ENCODE results near the gene RGS6.

RGS6 gene

GRCh38 chr14:72578514-72578913, 646.3 kb downstream of the RGS6 start:
- ChIA-PET CTCF (no interaction called here), POLR2A (no interaction called here)
- no peak for DNase-seq (ENCODE audit: extremely low spot score)
- no peak for TF ChIP-seq FOXM1 (IDR thresholded peaks at IDR 0.05; ENCODE audit: borderline replicate concordance)
- no peak for TF ChIP-seq SUZ12 (IDR thresholded peaks at IDR 0.05)
- no peak for TF ChIP-seq ELF4 (IDR thresholded peaks at IDR 0.05)
- no peak for TF ChIP-seq TARDBP (IDR thresholded peaks at IDR 0.05)

- POLR2A ChIA-PET, result no interaction called here
- CTCF ChIA-PET, result no interaction called here
These were observed 650.4 kb downstream of the RGS6 start for GRCh38 chr14:72582582-72582981.

GRCh38 chr14:72583316-72584272, 651.4 kb downstream of the RGS6 start:
- TF ChIP-seq HDGF (IDR thresholded peaks at IDR 0.05; ENCODE audit: borderline replicate concordance) (no peak), SUZ12 (IDR thresholded peaks at IDR 0.05) (no peak), FOXM1 (IDR thresholded peaks at IDR 0.05; ENCODE audit: borderline replicate concordance) (no peak), SP1 (IDR thresholded peaks at IDR 0.05) (no peak), FOXA1 (IDR thresholded peaks at IDR 0.05) (no peak), ZNF384 (IDR thresholded peaks at IDR 0.05) (no peak), BHLHE40 (IDR thresholded peaks at IDR 0.05; ENCODE audit: borderline replicate concordance) (no peak), FOXK2 (IDR thresholded peaks at IDR 0.05) (no peak), CTBP1 (IDR thresholded peaks at IDR 0.05; ENCODE audit: borderline replicate concordance) (no peak)
- ChIA-PET POLR2A (no interaction called here), CTCF (no interaction called here)
- DNase-seq (ENCODE audit: extremely low spot score), result no peak

More at GRCh38 chr14:72582582-72582981, 650.4 kb downstream of the RGS6 start:
- TF ChIP-seq ZNF384 (IDR thresholded peaks at IDR 0.05) (no peak), CTBP1 (IDR thresholded peaks at IDR 0.05; ENCODE audit: borderline replicate concordance) (no peak), TARDBP (IDR thresholded peaks at IDR 0.05) (no peak), FOXK2 (IDR thresholded peaks at IDR 0.05) (no peak), FOXA1 (IDR thresholded peaks at IDR 0.05) (no peak), BHLHE40 (IDR thresholded peaks at IDR 0.05; ENCODE audit: borderline replicate concordance) (no peak), PKNOX1 (IDR thresholded peaks at IDR 0.05) (no peak), HDGF (IDR thresholded peaks at IDR 0.05; ENCODE audit: borderline replicate concordance) (no peak), SP1 (IDR thresholded peaks at IDR 0.05) (no peak), LEF1 (IDR thresholded peaks at IDR 0.05; ENCODE audit: borderline replicate concordance) (no peak), NFRKB (IDR thresholded peaks at IDR 0.05) (no peak), SUZ12 (IDR thresholded peaks at IDR 0.05) (no peak), ELF4 (IDR thresholded peaks at IDR 0.05) (no peak), L3MBTL2 (conservative IDR thresholded peaks at IDR 0.05) (no peak)
- no peak for DNase-seq (ENCODE audit: extremely low spot score)

- POLR2A ChIA-PET, result no interaction called here
These were observed 656.3 kb downstream of the RGS6 start for GRCh38 chr14:72588521-72588920.

GRCh38 chr14:72589652-72590051, 657.4 kb downstream of the RGS6 start:
- CTCF ChIA-PET, result no interaction called here
- no peak for TF ChIP-seq FOXK2 (IDR thresholded peaks at IDR 0.05)
- TF ChIP-seq SUZ12 (IDR thresholded peaks at IDR 0.05), result no peak
- no peak for TF ChIP-seq CTBP1 (IDR thresholded peaks at IDR 0.05; ENCODE audit: borderline replicate concordance)
- TF ChIP-seq ARNT (IDR thresholded peaks at IDR 0.05), result no peak
- no peak for TF ChIP-seq ELF4 (IDR thresholded peaks at IDR 0.05)
- no peak for TF ChIP-seq HDGF (IDR thresholded peaks at IDR 0.05; ENCODE audit: borderline replicate concordance)
- no peak for TF ChIP-seq TARDBP (IDR thresholded peaks at IDR 0.05)
- TF ChIP-seq BHLHE40 (IDR thresholded peaks at IDR 0.05; ENCODE audit: borderline replicate concordance), result no peak
- TF ChIP-seq NFRKB (IDR thresholded peaks at IDR 0.05), result no peak
- TF ChIP-seq PKNOX1 (IDR thresholded peaks at IDR 0.05), result no peak
- no peak for TF ChIP-seq ZNF384 (IDR thresholded peaks at IDR 0.05)
- no peak for TF ChIP-seq LEF1 (IDR thresholded peaks at IDR 0.05; ENCODE audit: borderline replicate concordance)
- TF ChIP-seq SP1 (IDR thresholded peaks at IDR 0.05), result no peak
- no peak for TF ChIP-seq FOXA1 (IDR thresholded peaks at IDR 0.05)
- TF ChIP-seq FOXM1 (IDR thresholded peaks at IDR 0.05; ENCODE audit: borderline replicate concordance), result no peak
- TF ChIP-seq L3MBTL2 (conservative IDR thresholded peaks at IDR 0.05), result no peak
- no peak for DNase-seq (ENCODE audit: extremely low spot score)
- POLR2A ChIA-PET, result no interaction called here

More at GRCh38 chr14:72588521-72588920, 656.3 kb downstream of the RGS6 start:
- DNase-seq (ENCODE audit: extremely low spot score), result no peak
- TF ChIP-seq ARNT (IDR thresholded peaks at IDR 0.05) (no peak), FOXK2 (IDR thresholded peaks at IDR 0.05) (no peak), SP1 (IDR thresholded peaks at IDR 0.05) (no peak), FOXA1 (IDR thresholded peaks at IDR 0.05) (no peak), SUZ12 (IDR thresholded peaks at IDR 0.05) (no peak), TARDBP (IDR thresholded peaks at IDR 0.05) (no peak)
- CTCF ChIA-PET, result no interaction called here

GRCh38 chr14:72590577-72590976, 658.3 kb downstream of the RGS6 start:
- CTCF ChIA-PET, result no interaction called here
- no peak for DNase-seq (ENCODE audit: extremely low spot score)
- POLR2A ChIA-PET, result no interaction called here
- TF ChIP-seq TARDBP (IDR thresholded peaks at IDR 0.05) (no peak), FOXM1 (IDR thresholded peaks at IDR 0.05; ENCODE audit: borderline replicate concordance) (no peak), SUZ12 (IDR thresholded peaks at IDR 0.05) (no peak), BHLHE40 (IDR thresholded peaks at IDR 0.05; ENCODE audit: borderline replicate concordance) (no peak), HDGF (IDR thresholded peaks at IDR 0.05; ENCODE audit: borderline replicate concordance) (no peak), ARNT (IDR thresholded peaks at IDR 0.05) (no peak)

- CTCF ChIA-PET, result no interaction called here
- POLR2A ChIA-PET, result no interaction called here
- no peak for DNase-seq (ENCODE audit: extremely low spot score)
- TF ChIP-seq FOXM1 (IDR thresholded peaks at IDR 0.05; ENCODE audit: borderline replicate concordance), result no peak
- TF ChIP-seq NFRKB (IDR thresholded peaks at IDR 0.05), result no peak
- no peak for TF ChIP-seq ARNT (IDR thresholded peaks at IDR 0.05)
- no peak for TF ChIP-seq ZNF384 (IDR thresholded peaks at IDR 0.05)
- no peak for TF ChIP-seq L3MBTL2 (conservative IDR thresholded peaks at IDR 0.05)
- no peak for TF ChIP-seq BHLHE40 (IDR thresholded peaks at IDR 0.05; ENCODE audit: borderline replicate concordance)
- no peak for TF ChIP-seq SP1 (IDR thresholded peaks at IDR 0.05)
- no peak for TF ChIP-seq ELF4 (IDR thresholded peaks at IDR 0.05)
- TF ChIP-seq LEF1 (IDR thresholded peaks at IDR 0.05; ENCODE audit: borderline replicate concordance), result no peak
- no peak for TF ChIP-seq PKNOX1 (IDR thresholded peaks at IDR 0.05)
- TF ChIP-seq CTBP1 (IDR thresholded peaks at IDR 0.05; ENCODE audit: borderline replicate concordance), result no peak
- no peak for TF ChIP-seq FOXA1 (IDR thresholded peaks at IDR 0.05)
- no peak for TF ChIP-seq HDGF (IDR thresholded peaks at IDR 0.05; ENCODE audit: borderline replicate concordance)
- TF ChIP-seq SUZ12 (IDR thresholded peaks at IDR 0.05), result no peak
- no peak for TF ChIP-seq FOXK2 (IDR thresholded peaks at IDR 0.05)
- no peak for TF ChIP-seq TARDBP (IDR thresholded peaks at IDR 0.05)
These were observed 659.2 kb downstream of the RGS6 start for GRCh38 chr14:72591391-72591790.
